ENCODE measurements around the gene LYPD6B. TPM values are rescaled to one million over a fixed set of nuclear protein-coding genes. Genes with fewer than 3 reads are reported as not detected.

Gene LYPD6B
- total and polyA plus RNA-seq, 2 donors (not counting 3 experiments of a cell fraction or from before 2014, with no cell fraction given), result not detected

DNA sequence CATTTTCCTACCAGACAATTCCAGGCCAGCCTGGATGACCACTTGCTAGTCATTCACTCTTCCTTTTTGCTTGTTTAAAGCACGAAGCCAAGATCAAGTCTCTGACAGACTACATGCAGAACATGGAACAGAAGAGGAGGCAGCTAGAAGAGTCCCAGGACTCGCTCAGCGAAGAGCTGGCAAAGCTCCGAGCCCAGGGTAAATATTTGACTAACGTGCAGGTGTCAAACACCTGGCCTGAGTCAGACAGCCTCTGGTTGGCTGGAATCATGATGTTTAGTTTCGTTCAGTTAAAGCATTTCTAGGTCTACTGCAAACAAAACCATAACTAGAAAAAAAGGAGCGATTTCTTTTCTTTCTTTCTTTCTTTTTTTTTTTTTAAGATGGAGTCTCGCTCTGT, 44.2 kb upstream of the LYPD6B start:
- Histone ChIP-seq H3K27me3 (ENCODE audit: control insufficient read depth in 2 of 2, insufficient read depth in 2 of 2, low read length in 2 of 2) (peaks cover 0 to 2% of the 10 kb centered on the region in 2 experiments), H3K79me2 (ENCODE audit: control insufficient read depth, insufficient read depth, low read length) (no peaks in the 10 kb centered on the region), H3K4me1 (ENCODE audit: control insufficient read depth, extremely low read depth, insufficient read depth, low read length) (no peaks in the 10 kb centered on the region), H3K4me2 (ENCODE audit: insufficient read depth, low read length) (no peak overlapping the region), H3K9me1 (replicated peaks; ENCODE audit: control insufficient read depth, extremely low read depth, insufficient read depth, low read length) (no peaks in the 10 kb centered on the region), H3K27ac (ENCODE audit: insufficient read depth, low read depth, low read length) (no peak overlapping the region), H3K36me3 (ENCODE audit: control insufficient read depth in 2 of 2, extremely low read depth in 1 of 2, insufficient read depth in 2 of 2, low read length in 2 of 2) (no peaks in the 10 kb centered on the region), H3K9me3 (replicated peaks; ENCODE audit: control insufficient read depth, insufficient read depth, low read length) (no peaks in the 10 kb centered on the region), H2AFZ (ENCODE audit: low read depth, low read length) (no peak overlapping the region), H3K4me3 (replicated peaks in 1 of 3; ENCODE audit: insufficient read depth in 1 of 3, low read depth in 1 of 3, low read length in 3 of 3) (no peak overlapping the region), H3K9ac (replicated peaks; ENCODE audit: extremely low read depth, insufficient read depth, low read length) (no peak overlapping the region), H4K20me1 (replicated peaks; ENCODE audit: control insufficient read depth, extremely low read depth, insufficient read depth, low read length) (no peaks in the 10 kb centered on the region)
- ChIA-PET POLR2A (no interaction called here), CTCF (no interaction called here)
- dilution Hi-C loops (cut with MboI; ENCODE audit: extremely low pct_ligation_motif_present, low sequenced_read_pairs) (no loop called here), intact Hi-C loops (cut with micrococcal nuclease) (no loop called here)
- no TSS peak for BruUV-seq (replicated peaks)
- FAIRE-seq (no peak), DNase-seq (ENCODE audit: low read depth, low spot score) (no peak)
- TF ChIP-seq EZH2 (IDR thresholded peaks at IDR 0.05; ENCODE audit: borderline replicate concordance, low read depth, low read length, severe bottlenecking) (no peak), GATA2 (IDR thresholded peaks at IDR 0.05; ENCODE audit: insufficient read depth, insufficient read length, low read depth, low read length) (no peak), POLR2AphosphoS5 (IDR thresholded peaks at IDR 0.05; ENCODE audit: insufficient read depth, low read depth, low read length) (no peak), POLR2A (IDR thresholded peaks at IDR 0.05; ENCODE audit: low read depth, low read length) (no peak), MYC (IDR thresholded peaks at IDR 0.05; ENCODE audit: low read depth, low read length) (no peak), JUN (IDR thresholded peaks at IDR 0.05; ENCODE audit: borderline replicate concordance, insufficient read depth, insufficient read length, low read depth) (no peak), FOS (IDR thresholded peaks at IDR 0.05; ENCODE audit: borderline replicate concordance, insufficient read depth, low read length) (no peak)
- TF ChIP-seq, protein P1, sequence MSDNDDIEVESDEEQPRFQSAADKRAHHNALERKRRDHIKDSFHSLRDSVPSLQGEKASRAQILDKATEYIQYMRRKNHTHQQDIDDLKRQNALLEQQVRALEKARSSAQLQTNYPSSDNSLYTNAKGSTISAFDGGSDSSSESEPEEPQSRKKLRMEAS (IDR thresholded peaks at IDR 0.05; ENCODE audit: insufficient read depth, insufficient read length), result no peak
- TF ChIP-seq, protein P2, sequence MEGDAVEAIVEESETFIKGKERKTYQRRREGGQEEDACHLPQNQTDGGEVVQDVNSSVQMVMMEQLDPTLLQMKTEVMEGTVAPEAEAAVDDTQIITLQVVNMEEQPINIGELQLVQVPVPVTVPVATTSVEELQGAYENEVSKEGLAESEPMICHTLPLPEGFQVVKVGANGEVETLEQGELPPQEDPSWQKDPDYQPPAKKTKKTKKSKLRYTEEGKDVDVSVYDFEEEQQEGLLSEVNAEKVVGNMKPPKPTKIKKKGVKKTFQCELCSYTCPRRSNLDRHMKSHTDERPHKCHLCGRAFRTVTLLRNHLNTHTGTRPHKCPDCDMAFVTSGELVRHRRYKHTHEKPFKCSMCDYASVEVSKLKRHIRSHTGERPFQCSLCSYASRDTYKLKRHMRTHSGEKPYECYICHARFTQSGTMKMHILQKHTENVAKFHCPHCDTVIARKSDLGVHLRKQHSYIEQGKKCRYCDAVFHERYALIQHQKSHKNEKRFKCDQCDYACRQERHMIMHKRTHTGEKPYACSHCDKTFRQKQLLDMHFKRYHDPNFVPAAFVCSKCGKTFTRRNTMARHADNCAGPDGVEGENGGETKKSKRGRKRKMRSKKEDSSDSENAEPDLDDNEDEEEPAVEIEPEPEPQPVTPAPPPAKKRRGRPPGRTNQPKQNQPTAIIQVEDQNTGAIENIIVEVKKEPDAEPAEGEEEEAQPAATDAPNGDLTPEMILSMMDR (IDR thresholded peaks at IDR 0.05; ENCODE audit: extremely low read depth in 1 of 2, insufficient read depth in 1 of 2, low read depth in 1 of 2, low read length in 2 of 2), result no peak

Data from endothelial cell of umbilical vein (primary cell).